Measurements from ENCODE around the gene ATP6V0E2.

ATP6V0E2 gene

DNA sequence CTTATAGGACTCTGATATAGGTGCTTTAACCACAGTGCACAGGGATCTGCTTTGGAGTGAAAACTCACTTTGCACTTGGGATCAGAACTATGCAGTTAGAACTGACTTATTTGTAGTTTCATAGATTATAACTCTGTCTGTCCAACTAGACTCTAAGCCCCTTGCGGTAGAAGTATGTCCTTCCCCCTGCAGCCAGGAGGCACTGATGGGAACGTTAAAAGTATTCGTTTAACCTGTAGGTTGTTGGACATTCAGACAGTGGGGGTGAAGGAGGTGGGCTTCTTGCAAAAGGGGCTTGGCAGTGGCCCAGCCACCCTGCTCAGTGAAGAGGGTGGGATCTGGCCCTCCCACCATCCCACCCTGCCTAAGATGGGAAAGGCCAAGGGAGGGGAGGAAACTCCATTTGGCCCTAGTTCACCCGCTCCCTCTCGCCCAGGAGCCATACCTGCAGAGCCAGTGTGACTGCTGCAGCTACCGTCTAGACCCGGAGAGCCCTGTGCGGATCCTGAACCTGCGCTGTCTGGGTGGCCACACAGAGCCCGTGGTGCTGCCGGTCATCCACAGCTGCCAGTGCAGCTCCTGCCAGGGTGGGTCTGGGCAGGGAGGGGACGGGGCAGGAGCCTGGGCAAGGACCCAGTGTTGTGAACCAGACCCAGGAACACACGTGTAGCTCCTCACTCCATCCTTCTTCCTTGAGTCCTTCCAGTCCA lies 41.3 kb upstream of the ATP6V0E2 start:
- Histone ChIP-seq H3K4me3 (replicated peaks; ENCODE audit: insufficient read depth, low read length) (no peak overlapping the region), H3K27ac (replicated peaks) (no peak overlapping the region), H3K27me3 (ENCODE audit: insufficient read depth, poor library complexity, severe bottlenecking) (no peaks in the 10 kb centered on the region)
- no peak for DNase-seq (ENCODE audit: low read depth in 1 of 2, low spot score in 1 of 2)
- TF ChIP-seq, protein P1, sequence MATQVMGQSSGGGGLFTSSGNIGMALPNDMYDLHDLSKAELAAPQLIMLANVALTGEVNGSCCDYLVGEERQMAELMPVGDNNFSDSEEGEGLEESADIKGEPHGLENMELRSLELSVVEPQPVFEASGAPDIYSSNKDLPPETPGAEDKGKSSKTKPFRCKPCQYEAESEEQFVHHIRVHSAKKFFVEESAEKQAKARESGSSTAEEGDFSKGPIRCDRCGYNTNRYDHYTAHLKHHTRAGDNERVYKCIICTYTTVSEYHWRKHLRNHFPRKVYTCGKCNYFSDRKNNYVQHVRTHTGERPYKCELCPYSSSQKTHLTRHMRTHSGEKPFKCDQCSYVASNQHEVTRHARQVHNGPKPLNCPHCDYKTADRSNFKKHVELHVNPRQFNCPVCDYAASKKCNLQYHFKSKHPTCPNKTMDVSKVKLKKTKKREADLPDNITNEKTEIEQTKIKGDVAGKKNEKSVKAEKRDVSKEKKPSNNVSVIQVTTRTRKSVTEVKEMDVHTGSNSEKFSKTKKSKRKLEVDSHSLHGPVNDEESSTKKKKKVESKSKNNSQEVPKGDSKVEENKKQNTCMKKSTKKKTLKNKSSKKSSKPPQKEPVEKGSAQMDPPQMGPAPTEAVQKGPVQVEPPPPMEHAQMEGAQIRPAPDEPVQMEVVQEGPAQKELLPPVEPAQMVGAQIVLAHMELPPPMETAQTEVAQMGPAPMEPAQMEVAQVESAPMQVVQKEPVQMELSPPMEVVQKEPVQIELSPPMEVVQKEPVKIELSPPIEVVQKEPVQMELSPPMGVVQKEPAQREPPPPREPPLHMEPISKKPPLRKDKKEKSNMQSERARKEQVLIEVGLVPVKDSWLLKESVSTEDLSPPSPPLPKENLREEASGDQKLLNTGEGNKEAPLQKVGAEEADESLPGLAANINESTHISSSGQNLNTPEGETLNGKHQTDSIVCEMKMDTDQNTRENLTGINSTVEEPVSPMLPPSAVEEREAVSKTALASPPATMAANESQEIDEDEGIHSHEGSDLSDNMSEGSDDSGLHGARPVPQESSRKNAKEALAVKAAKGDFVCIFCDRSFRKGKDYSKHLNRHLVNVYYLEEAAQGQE (IDR thresholded peaks at IDR 0.05; ENCODE audit: insufficient replicate concordance, low read depth) = no peak
- TF ChIP-seq SPI1 (IDR thresholded peaks at IDR 0.05; ENCODE audit: borderline replicate concordance, low read depth) (no peak), GABPA (IDR thresholded peaks at IDR 0.05; ENCODE audit: low read depth) (no peak), POLR2AphosphoS5 (IDR thresholded peaks at IDR 0.05; ENCODE audit: low read depth) (no peak)
- TF ChIP-seq, protein P2, sequence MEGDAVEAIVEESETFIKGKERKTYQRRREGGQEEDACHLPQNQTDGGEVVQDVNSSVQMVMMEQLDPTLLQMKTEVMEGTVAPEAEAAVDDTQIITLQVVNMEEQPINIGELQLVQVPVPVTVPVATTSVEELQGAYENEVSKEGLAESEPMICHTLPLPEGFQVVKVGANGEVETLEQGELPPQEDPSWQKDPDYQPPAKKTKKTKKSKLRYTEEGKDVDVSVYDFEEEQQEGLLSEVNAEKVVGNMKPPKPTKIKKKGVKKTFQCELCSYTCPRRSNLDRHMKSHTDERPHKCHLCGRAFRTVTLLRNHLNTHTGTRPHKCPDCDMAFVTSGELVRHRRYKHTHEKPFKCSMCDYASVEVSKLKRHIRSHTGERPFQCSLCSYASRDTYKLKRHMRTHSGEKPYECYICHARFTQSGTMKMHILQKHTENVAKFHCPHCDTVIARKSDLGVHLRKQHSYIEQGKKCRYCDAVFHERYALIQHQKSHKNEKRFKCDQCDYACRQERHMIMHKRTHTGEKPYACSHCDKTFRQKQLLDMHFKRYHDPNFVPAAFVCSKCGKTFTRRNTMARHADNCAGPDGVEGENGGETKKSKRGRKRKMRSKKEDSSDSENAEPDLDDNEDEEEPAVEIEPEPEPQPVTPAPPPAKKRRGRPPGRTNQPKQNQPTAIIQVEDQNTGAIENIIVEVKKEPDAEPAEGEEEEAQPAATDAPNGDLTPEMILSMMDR (IDR thresholded peaks at IDR 0.05; ENCODE audit: insufficient read depth, low read length) = no peak

DNA sequence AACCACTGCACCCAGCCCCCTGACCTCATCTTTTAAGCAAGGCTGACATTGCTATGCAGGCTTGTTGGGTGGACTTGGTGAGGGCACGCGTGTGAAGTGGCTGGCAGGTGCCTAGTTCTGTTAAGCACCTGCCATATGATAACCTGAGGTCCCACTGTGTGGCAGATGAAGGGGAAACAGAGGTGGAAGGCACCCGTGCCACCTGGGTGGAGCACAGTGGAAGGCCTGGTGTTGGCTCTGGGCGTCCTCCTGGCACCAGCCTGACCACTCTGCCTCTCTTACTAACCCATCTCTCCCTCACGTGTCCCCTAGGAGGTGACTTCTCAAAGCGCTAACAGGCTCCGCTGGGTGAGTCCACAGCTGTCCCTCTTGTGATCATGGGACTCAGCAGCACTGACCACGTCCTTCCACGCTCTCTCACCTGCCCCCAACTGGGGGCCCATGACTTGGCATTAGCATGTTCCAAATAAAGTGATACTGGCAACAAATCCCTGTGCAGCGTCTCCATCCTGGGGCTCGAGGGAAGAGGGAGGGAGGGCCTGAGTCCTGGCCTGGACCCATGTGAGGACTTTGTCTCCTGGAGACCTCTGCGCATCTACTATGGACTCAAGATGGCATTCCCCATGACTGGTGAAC lies 40.2 kb upstream of the ATP6V0E2 start:
- Histone ChIP-seq H3K27ac (replicated peaks) (no peak overlapping the region), H3K27me3 (ENCODE audit: insufficient read depth, poor library complexity, severe bottlenecking) (no peaks in the 10 kb centered on the region), H3K4me3 (replicated peaks; ENCODE audit: insufficient read depth, low read length) (no peak overlapping the region)
- DNase-seq (ENCODE audit: low read depth in 1 of 2, low spot score in 1 of 2) = no peak
- no peak for TF ChIP-seq GABPA (IDR thresholded peaks at IDR 0.05; ENCODE audit: low read depth)
- no peak for TF ChIP-seq SPI1 (IDR thresholded peaks at IDR 0.05; ENCODE audit: borderline replicate concordance, low read depth)
- no peak for TF ChIP-seq POLR2AphosphoS5 (IDR thresholded peaks at IDR 0.05; ENCODE audit: low read depth)

DNA sequence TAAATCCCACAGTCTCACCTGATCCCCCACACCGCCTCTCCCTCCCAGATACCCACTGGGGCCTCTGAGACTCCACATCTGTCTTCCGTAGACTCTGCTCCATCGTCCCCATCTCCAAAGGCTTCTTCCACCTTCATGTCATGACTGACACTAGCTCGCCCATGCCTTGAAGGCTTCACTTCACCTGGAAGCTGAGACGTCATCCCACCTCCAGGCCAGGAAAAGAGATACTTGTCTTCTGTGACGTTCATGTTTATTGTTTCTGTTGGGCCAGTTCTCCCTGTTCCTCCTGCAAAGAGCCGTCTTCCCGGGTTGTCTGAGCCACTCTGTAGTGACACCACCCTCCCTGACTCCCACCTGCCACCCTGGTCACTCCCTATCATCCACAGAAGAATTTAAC lies 39.2 kb upstream of the ATP6V0E2 start:
- TF ChIP-seq POLR2AphosphoS5 (IDR thresholded peaks at IDR 0.05; ENCODE audit: low read depth) = no peak
- TF ChIP-seq, protein P2 (IDR thresholded peaks at IDR 0.05; ENCODE audit: insufficient read depth, low read length) = no peak
- TF ChIP-seq, protein P1 (IDR thresholded peaks at IDR 0.05; ENCODE audit: insufficient replicate concordance, low read depth) = no peak
- no peak for TF ChIP-seq SPI1 (IDR thresholded peaks at IDR 0.05; ENCODE audit: borderline replicate concordance, low read depth)
- no peak for TF ChIP-seq GABPA (IDR thresholded peaks at IDR 0.05; ENCODE audit: low read depth)
- DNase-seq (ENCODE audit: low read depth in 1 of 2, low spot score in 1 of 2) = no peak
- H3K27ac ChIP-seq (replicated peaks) = no peak overlapping the region
- H3K27me3 ChIP-seq (ENCODE audit: insufficient read depth, poor library complexity, severe bottlenecking) = no peaks in the 10 kb centered on the region
- no peak overlapping the region for H3K4me3 ChIP-seq (replicated peaks; ENCODE audit: insufficient read depth, low read length)

DNA sequence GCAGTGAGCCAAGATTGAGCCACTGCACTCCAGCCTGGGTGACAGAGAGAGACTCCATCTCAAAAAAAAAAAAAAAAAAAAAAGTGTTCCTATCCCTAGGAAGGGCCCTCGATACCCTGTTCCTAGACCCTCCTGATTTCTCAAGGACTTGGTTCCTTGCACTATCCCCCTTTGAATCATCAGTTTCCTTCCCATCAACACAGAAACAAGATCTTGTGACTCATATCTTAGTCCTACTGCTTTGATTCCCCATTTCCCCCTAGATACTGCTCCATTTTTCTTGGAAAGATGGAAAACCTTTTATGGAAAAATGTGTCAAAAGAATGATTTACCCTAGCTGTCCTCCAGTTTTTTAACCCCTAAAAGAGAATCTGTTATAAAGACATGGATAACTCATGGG lies 37.3 kb upstream of the ATP6V0E2 start:
- TF ChIP-seq POLR2AphosphoS5 (IDR thresholded peaks at IDR 0.05; ENCODE audit: low read depth) (no peak), GABPA (IDR thresholded peaks at IDR 0.05; ENCODE audit: low read depth) (no peak), SPI1 (IDR thresholded peaks at IDR 0.05; ENCODE audit: borderline replicate concordance, low read depth) (no peak)
- TF ChIP-seq, protein P1 (IDR thresholded peaks at IDR 0.05; ENCODE audit: insufficient replicate concordance, low read depth) = no peak
- TF ChIP-seq, protein P2 (IDR thresholded peaks at IDR 0.05; ENCODE audit: insufficient read depth, low read length) = no peak
- Histone ChIP-seq H3K27ac (replicated peaks) (no peak overlapping the region), H3K27me3 (ENCODE audit: insufficient read depth, poor library complexity, severe bottlenecking) (no peaks in the 10 kb centered on the region), H3K4me3 (replicated peaks; ENCODE audit: insufficient read depth, low read length) (no peak overlapping the region)
- no peak for DNase-seq (ENCODE audit: low read depth in 1 of 2, low spot score in 1 of 2)

All from HL-60 (cell line).